Left lung (tissue), 10 donors: Measurements from ENCODE around the gene RETREG2. TPM values are rescaled to one million over a fixed set of nuclear protein-coding genes. Genes with fewer than 3 reads are reported as not detected.

Source experiments
- ATAC-seq: fragments of 200-7000 bp; cut with Tn5 transposase; one replicate; pipeline ENCODE4 v1.9.1; 2020; ENCODE audit warnings: moderate library complexity
- DNase-seq, 4 donors: peaks; one replicate each; pipeline ENCODE4 v3.0.0-alpha.2; 2013 to 2020
- H3K27ac ChIP-seq, 2 donors: fragments of 200-600 bp; sonication (generic) in 1 of 2; one replicate each; pipeline versions ENCODE4 v1.5.0 to v1.8.0; 2020 to 2021
- H3K27me3 ChIP-seq, 2 donors: fragments of 200-600 bp; sonication (generic) in 1 of 2; one replicate each; pipeline versions ENCODE4 v1.5.0 to v1.8.0; 2020 to 2021
- H3K36me3 ChIP-seq, 2 donors: fragments of 200-600 bp; sonication (generic) in 1 of 2; one replicate each; pipeline versions ENCODE4 v1.5.0 to v1.8.0; 2020 to 2021
- H3K4me1 ChIP-seq, 2 donors: fragments of 200-600 bp; one replicate each; pipeline ENCODE4 v1.8.0; 2021
- H3K4me3 ChIP-seq, 2 donors: fragments of 200-600 bp; sonication (generic) in 1 of 2; one replicate each; pipeline versions ENCODE4 v1.5.0 to v1.8.0; 2020 to 2021; ENCODE audit warnings: mild to moderate bottlenecking in 1 of 2
- H3K9me3 ChIP-seq, 2 donors: fragments of 200-600 bp; sonication (generic) in 1 of 2; one replicate each; pipeline versions ENCODE4 v1.5.0 to v1.8.0; 2020 to 2021
- CTCF ChIP-seq, 2 donors: fragments of 200-600 bp; sonication (generic) in 1 of 2; IDR thresholded peaks; one replicate each; pipeline versions ENCODE4 v1.5.0 to v1.8.0; 2021; ENCODE audit warnings: antibody characterized with exemption in 2 of 2
- intact Hi-C, 2 donors: fragments of 100-400 bp; cut with DNase I; formaldehyde crosslinking; loops; one replicate each; pipeline versions ENCODE4 v1.11.2 to v1.14.2; 2022
- polyA plus RNA-seq, 6 donors: library from polyadenylated mRNA; unstranded; fragments of 120-200 nt; gene quantifications; one replicate each; pipeline ENCODE4 v1.2.1, GENCODE V29; 2013; ENCODE audit not compliant: insufficient read length in 6 of 6
- total RNA-seq, 2 donors: library from RNA; stranded (reverse); fragmentation: NEBNext Ultra II Directional; extraction: Animal tissue kit (Norgen Biotek cat#: 25700); gene quantifications; one replicate each; pipeline ENCODE4 v1.2.1, GENCODE V29; 2021
- donor health status: DM: no; HTN: yes; CAD: no.
- donor health status: DM: no; HTN: no; CAD: no.

Gene RETREG2
- total and polyA plus RNA-seq, 8 donors, result 75.0 to 86.6 (median 83.5) TPM

GRCh38 chr2:219172231-219173154 is 5.6 kb upstream of the RETREG2 start:
- no peak for ATAC-seq
- no peaks in the 10 kb centered on the region for H3K27me3 ChIP-seq
- no peak overlapping the region for H3K4me3 ChIP-seq
- no peaks in the 10 kb centered on the region for H3K9me3 ChIP-seq
- intact Hi-C loops, result loop anchor here in 1 of 2 donors (5.0 kb wide), 1 partner anchor 125 kb away; no protein-coding TSS in a partner anchor
- peaks cover 10 to 35% of the 10 kb centered on the region in 2 donors for H3K4me1 ChIP-seq
- no peak overlapping the region for H3K27ac ChIP-seq
- no peak for TF ChIP-seq CTCF (IDR thresholded peaks at IDR 0.05)
- no peak for DNase-seq
- peaks cover 0 to 41% of the 10 kb centered on the region in 2 donors for H3K36me3 ChIP-seq

GRCh38 chr2:219173176-219173575 is 4.9 kb upstream of the RETREG2 start:
- Histone ChIP-seq H3K36me3 (peaks cover 0 to 41% of the 10 kb centered on the region in 2 donors), H3K27me3 (no peaks in the 10 kb centered on the region), H3K4me3 (no peak overlapping the region), H3K9me3 (no peaks in the 10 kb centered on the region), H3K4me1 (peaks cover 10 to 35% of the 10 kb centered on the region in 2 donors), H3K27ac (no peak overlapping the region)
- no peak for DNase-seq
- no peak for TF ChIP-seq CTCF (IDR thresholded peaks at IDR 0.05)
- no peak for ATAC-seq
- intact Hi-C loops, result loop anchor here in 1 of 2 donors (5.0 kb wide), 1 partner anchor 124 kb away; no protein-coding TSS in a partner anchor

GRCh38 chr2:219174146-219174545 is 3.9 kb upstream of the RETREG2 start:
- intact Hi-C loops, result loop anchor here in 1 of 2 donors (5.0 kb wide), 1 partner anchor 123 kb away; no protein-coding TSS in a partner anchor
- ATAC-seq, result no peak
- no peak overlapping the region for H3K4me3 ChIP-seq

GRCh38 chr2:219174801-219175200 is 3.3 kb upstream of the RETREG2 start:
- DNase-seq (no peak), ATAC-seq (no peak)
- Histone ChIP-seq H3K9me3 (no peaks in the 10 kb centered on the region), H3K4me1 (peaks cover 18 to 48% of the 10 kb centered on the region in 2 donors), H3K27ac (no peak overlapping the region), H3K4me3 (no peak overlapping the region), H3K36me3 (peaks cover 0 to 43% of the 10 kb centered on the region in 2 donors), H3K27me3 (no peaks in the 10 kb centered on the region)
- intact Hi-C loops, result loop anchor here in 1 of 2 donors (5.0 kb wide), 1 partner anchor 122 kb away; no protein-coding TSS in a partner anchor
- TF ChIP-seq CTCF (IDR thresholded peaks at IDR 0.05), result no peak

More at GRCh38 chr2:219174146-219174545, 3.9 kb upstream of the RETREG2 start:
- DNase-seq, result no peak
- Histone ChIP-seq H3K4me1 (peaks cover 14 to 41% of the 10 kb centered on the region in 2 donors), H3K27me3 (no peaks in the 10 kb centered on the region), H3K9me3 (no peaks in the 10 kb centered on the region), H3K36me3 (peaks cover 0 to 41% of the 10 kb centered on the region in 2 donors), H3K27ac (no peak overlapping the region)
- no peak for TF ChIP-seq CTCF (IDR thresholded peaks at IDR 0.05)

GRCh38 chr2:219175486-219175885 is 2.6 kb upstream of the RETREG2 start:
- H3K27ac ChIP-seq, result peak overlapping the region in 1 of 2 donors; percentile 100
- intact Hi-C loops, result no loop called here
- peaks cover 0 to 50% of the 10 kb centered on the region in 2 donors for H3K36me3 ChIP-seq
- H3K27me3 ChIP-seq, result no peaks in the 10 kb centered on the region
- no peak for DNase-seq
- peak overlapping the region in 1 of 2 donors; percentile 98 for H3K4me3 ChIP-seq
- no peaks in the 10 kb centered on the region for H3K9me3 ChIP-seq
- no peak for ATAC-seq
- H3K4me1 ChIP-seq, result peaks cover 18 to 54% of the 10 kb centered on the region in 2 donors
- TF ChIP-seq CTCF (IDR thresholded peaks at IDR 0.05), result no peak
